Muscle of arm (tissue), 12 donors: ENCODE measurements around the gene PRR33. TPM values are rescaled to one million over a fixed set of nuclear protein-coding genes. Genes with fewer than 3 reads are reported as not detected.
A peak's percentile ranks its signal among the peaks of the same experiment; 100 is the strongest.

ENCODE experiments used
- DNase-seq: peaks from one replicate; pipeline ENCODE4 v3.0.0-alpha.2; 2013
- polyA plus RNA-seq, 12 donors: library from polyadenylated mRNA; unstranded; fragments of 120-200 nt; gene quantifications; one replicate each; pipeline ENCODE4 v1.2.1, GENCODE V29; 2013; ENCODE audit not compliant: insufficient read length in 12 of 12

The PRR33 gene
- polyA plus RNA-seq, 12 donors = 1.1 to 6.9 (median 2.9) TPM; not detected in 2

GRCh38 chr11:1866776-1867175, 24.9 kb downstream of the PRR33 start:
- no peak for DNase-seq

- DNase-seq = no peak
These were observed 25.5 kb downstream of the PRR33 start for GRCh38 chr11:1866226-1866625.

- DNase-seq = no peak
These were observed 26.6 kb downstream of the PRR33 start for GRCh38 chr11:1864831-1865665.

GRCh38 chr11:1864231-1864630, 27.5 kb downstream of the PRR33 start:
- DNase-seq = no peak

DNA sequence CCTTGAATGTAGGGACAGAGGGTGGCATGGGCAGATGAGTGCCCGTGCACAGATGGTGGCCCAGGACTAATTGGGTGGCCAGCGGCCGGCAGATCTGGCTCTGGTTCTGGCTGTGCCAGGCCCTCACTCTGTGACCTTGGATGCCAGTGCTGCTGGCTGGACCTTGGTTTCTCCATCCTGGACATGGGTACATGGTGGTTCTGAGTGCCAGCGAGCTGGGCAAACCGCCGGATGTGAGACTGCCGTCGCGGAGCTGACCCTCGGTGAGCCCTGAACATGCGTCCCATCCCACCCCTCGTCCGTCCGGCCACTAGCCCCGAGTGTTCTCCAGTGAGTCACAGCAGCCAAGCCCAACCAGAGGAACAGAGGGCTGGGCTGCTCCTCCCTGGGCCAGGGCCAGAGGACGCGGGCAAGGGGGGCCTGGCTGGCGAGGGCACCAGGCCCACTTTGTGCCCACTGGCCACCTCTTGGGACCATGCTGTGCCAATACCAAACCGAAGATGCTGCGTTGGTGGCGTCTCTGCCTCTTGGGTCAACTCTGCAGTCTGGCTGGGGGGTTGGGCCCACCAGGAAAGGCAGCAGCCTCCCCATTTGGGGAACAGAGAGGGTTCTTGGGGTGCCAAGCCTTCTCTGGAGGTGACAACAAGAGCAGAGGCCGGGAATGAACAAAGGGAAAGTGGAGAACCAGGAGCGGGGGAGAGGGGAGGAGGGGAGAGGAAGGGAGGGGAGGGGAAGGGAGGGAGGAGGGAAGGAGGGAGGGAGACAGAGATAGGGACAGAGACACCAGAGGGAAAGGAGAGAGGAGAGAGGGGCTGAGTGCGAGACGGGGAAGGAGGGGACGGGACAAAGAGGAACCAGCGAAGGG, 28.1 kb downstream of the PRR33 start:
- DNase-seq = peak; percentile 89

DNA sequence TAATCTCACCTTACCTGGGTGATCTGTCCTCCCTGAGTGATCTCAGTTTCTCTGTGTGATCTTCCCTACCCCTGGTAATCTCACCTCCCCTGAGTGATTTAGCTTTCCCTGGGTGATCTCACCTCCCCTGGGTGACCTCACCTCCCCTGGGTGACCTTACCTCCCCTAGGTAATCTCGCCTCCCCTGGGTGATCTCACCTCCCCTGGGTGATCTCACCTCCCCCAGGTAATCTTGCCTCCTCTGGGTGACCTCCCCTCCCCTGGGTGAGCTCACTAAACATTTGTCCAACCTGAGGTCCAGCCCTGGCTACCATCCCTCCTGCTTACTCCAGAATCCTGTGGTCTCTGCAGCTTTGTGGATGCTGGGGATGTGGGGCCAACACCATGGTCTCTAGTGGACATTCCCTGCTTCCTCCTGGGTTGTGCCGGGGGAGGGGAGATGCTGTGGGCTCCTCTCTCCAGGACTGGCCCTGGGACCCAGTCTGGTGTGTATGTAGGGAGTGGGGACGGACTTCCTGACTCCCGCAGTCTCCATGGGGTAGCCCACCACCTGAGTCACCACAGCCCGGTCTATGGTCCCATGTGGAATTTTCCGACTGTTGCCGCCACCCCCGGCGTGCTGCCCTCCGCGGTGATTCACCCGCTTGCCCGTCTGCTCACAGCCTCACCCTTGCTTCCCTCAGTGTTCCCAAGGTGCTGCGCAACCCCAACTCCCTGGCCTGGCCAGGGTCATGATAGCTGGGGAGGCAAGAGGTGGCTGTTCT, 28.9 kb downstream of the PRR33 start:
- no peak for DNase-seq

GRCh38 chr11:1861435-1862411, 30.0 kb downstream of the PRR33 start:
- DNase-seq = no peak

GRCh38 chr11:1860108-1860507, 31.6 kb downstream of the PRR33 start:
- no peak for DNase-seq

DNA sequence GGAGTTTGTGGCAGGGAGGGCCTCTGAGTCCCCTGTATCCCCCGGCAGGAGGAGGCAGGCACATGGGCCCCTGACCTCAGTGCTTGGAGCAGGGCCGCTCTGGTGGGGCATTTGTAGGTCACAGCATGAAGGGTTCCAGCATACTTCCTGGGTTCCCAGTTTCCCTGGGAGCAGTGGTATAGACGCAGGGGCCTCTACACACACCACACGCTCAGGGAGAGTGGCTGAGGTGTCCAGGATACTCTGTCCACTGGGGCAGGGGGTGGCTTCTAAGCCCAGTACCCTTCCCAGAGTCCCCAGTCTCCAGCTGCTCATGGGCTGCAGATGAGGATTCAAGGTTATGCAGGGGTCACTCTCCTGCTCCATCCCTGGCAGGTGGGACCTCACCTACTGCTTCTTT, 32.7 kb downstream of the PRR33 start:
- DNase-seq = no peak

DNA sequence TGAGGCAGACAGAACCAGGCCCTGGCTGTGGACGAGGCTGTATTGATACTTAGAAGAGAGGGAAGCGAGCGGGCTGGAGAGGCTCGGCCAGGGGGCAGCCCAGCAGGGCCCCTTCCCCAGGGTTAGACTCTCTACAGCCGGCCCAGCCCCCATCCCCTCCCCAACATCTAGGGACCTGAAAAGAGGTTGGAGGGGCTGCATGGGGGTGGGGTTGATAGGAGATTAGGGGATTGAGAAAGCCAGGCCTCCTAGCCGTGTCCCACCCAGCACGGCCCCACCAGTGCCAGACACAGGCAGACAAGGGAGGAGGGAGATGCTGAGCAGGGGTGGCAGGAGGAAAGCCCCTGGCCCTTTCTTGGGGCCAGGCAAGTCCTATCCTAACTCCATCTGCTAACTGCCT, 33.1 kb downstream of the PRR33 start:
- DNase-seq = no peak

GRCh38 chr11:1858154-1858553, 33.5 kb downstream of the PRR33 start:
- no peak for DNase-seq

GRCh38 chr11:1857064-1857463, 34.6 kb downstream of the PRR33 start:
- DNase-seq = no peak

- DNase-seq = no peak
These were observed 35.2 kb downstream of the PRR33 start for GRCh38 chr11:1856306-1857005.

DNA sequence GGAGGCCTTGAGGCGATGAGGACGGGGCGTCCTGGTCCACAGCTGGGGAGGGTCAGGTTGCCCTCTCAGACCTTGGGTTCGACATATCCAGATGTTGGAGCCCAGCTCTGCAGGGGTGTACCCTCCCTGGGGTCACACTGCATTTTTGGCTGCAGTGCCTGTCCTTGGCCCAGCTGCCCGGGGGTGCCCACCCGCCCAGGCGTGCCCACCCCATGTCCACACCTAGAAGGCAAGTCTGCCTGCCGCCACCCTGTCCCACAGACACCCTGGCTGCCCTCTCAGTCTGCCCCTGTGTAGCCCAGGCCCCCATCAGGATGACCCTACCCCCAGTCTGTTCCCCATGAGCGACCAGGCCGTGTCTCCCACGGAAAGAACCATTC, 35.8 kb downstream of the PRR33 start:
- no peak for DNase-seq

DNA sequence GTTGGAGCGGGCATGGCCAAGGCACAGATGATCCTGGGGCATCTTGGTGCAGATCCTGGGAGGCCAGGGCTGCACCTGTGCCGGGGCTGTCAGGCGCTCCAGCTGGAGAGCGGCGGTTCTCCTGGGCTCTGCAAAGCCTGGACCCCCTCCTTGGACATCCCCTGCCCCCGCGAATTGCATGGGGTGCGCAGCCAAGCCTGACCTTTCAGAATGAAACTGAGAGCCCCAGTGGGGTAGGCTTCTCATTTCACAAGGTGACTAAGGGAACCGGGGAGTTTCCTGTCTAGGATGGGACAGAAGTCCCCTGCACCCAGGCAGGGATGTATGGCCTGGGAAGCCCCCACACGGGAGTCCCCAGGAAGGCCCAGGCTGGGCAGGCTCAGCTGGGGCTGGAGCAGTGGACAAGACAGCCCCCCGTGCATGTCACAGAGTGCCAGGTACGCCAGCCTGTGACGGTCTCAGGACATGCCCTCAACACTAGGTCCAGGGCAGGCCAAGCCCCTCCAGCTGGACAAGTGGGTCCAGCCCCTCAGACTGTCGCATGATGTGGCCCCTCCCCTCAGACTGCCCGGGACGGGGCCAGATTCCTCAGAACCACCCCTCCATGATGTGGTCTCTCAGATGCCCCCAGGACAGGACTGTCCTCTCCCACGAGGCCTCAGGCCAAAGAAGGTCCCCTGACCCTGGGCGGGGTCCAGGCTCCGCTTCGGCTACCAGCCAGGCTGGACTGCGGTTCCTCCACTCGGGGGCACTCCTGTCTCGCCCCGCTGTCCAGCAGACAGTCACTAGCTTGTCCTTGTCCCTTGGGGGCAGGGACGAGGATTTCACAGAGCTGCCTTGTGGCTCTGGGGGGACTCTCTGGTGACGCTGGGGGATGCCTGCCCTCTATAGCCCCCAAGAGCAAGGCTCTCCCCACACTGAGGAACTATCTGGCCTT, 36.5 kb downstream of the PRR33 start:
- no peak for DNase-seq

GRCh38 chr11:1854132-1854948, 37.4 kb downstream of the PRR33 start:
- DNase-seq = no peak

DNA sequence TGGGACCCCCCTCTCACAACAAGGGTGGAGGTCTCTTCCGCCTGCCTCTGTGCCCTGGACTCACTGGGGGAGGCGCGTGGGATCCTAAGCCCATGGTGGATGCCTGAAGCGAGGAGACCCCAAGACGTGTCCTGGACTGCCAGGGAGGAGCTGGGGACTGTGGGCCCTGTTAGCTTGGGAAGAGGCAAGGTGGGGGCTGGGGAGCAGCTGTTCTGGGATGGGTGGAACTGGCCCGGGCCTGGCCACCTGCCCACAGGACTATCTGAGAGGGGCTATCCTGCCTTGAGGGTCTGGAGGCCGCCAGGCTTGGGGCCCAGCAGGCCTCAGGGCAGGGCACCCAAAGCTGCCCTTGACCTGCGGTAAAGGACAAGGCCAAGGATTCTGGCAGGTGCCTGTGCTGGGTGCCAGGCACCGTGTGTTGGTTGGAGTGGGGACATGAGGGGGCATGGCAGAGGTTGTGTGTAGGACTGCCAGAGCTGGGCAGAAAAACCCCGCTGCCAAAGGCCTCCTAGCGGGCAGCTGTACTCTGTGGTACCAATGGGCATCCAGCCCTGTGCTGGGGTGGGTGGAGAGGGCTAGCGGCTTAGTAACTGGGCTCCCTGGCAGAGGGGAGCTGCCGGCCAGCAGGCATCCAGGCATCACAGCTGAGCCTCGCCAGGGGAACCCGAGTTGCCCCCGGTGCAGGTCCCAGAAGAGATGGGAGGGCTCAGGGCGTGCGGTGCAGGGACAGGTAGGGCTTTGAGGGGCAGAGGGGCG, 38.1 kb downstream of the PRR33 start:
- DNase-seq = no peak

- DNase-seq = no peak
These were observed 38.8 kb downstream of the PRR33 start, which contains the start of gene LSP1 for GRCh38 chr11:1852877-1853276. LSP1 (plus strand) TSS chr11:1853084; CDS start chr11:1853145, 61 bp downstream.
